Vagina (tissue), 2 donors: Measurements from ENCODE around the gene NCR2. TPM values are rescaled to one million over a fixed set of nuclear protein-coding genes. Genes with fewer than 3 reads are reported as not detected.

Source experiments
- DNase-seq, 2 donors: peaks; one replicate each; pipeline ENCODE4 v3.0.0-alpha.2; 2017; ENCODE audit errors: extremely low spot score in 2 of 2
- H3K27ac ChIP-seq: fragments of 200-600 bp; sonication (generic); one replicate; pipeline ENCODE4 v1.5.1; 2019
- H3K27me3 ChIP-seq: fragments of 200-600 bp; sonication (generic); one replicate; pipeline ENCODE4 v1.5.1; 2019
- H3K36me3 ChIP-seq, 2 donors: fragments of 200-600 bp; sonication (generic); one replicate each; pipeline ENCODE4 v1.5.1; 2017 to 2019
- H3K4me1 ChIP-seq: fragments of 200-600 bp; sonication (generic); one replicate; pipeline ENCODE4 v1.5.1; 2019
- H3K4me3 ChIP-seq, 2 donors: fragments of 200-600 bp; sonication (generic); 1 replicate in 1 of 2; 2 replicates in 1 of 2; pipeline ENCODE4 v1.5.1; 2016 to 2019
- H3K9me3 ChIP-seq: fragments of 200-600 bp; sonication (generic); one replicate; pipeline ENCODE4 v1.5.1; 2019
- CTCF ChIP-seq, 3 experiments: fragments of 450-650 bp in 2 of 3; fragments of 200-600 bp in 1 of 3; sonication (generic) in 1 of 3; IDR thresholded peaks; one replicate each; pipeline ENCODE4 v1.5.1; 2017 to 2019; ENCODE audit warnings: antibody characterized with exemption in 3 of 3, mild to moderate bottlenecking in 2 of 3, moderate library complexity in 2 of 3
- POLR2A ChIP-seq, 2 donors: fragments of 450-650 bp; IDR thresholded peaks; one replicate each; pipeline ENCODE4 v1.6.1; 2017; ENCODE audit warnings: antibody characterized with exemption in 2 of 2, mild to moderate bottlenecking in 2 of 2, moderate library complexity in 2 of 2
- POLR2AphosphoS5 ChIP-seq, 2 donors: sonication (generic); formaldehyde crosslinking; IDR thresholded peaks; one replicate each; pipeline ENCODE4 v1.9.0; 2017; ENCODE audit warnings: antibody characterized with exemption in 2 of 2, mild to moderate bottlenecking in 2 of 2, low read depth in 1 of 2; ENCODE audit not compliant: insufficient read depth in 1 of 2
- intact Hi-C: fragments of 100-400 bp; cut with DNase I; formaldehyde crosslinking; loops from one replicate; pipeline ENCODE4 v1.15.1; 2023
- small RNA-seq: library from RNA; depleted of rRNA; stranded (forward); fragments of <200 nt; gene quantifications from one replicate; pipeline ENCODE3, GENCODE V24; 2016
- total RNA-seq: library from RNA; depleted of rRNA; stranded (reverse); fragments of >200 nt; gene quantifications from one replicate; pipeline ENCODE4 v1.2.3, GENCODE V29; 2016

Gene NCR2
- total RNA-seq, 1 donor from 2014 or later = not detected

DNA sequence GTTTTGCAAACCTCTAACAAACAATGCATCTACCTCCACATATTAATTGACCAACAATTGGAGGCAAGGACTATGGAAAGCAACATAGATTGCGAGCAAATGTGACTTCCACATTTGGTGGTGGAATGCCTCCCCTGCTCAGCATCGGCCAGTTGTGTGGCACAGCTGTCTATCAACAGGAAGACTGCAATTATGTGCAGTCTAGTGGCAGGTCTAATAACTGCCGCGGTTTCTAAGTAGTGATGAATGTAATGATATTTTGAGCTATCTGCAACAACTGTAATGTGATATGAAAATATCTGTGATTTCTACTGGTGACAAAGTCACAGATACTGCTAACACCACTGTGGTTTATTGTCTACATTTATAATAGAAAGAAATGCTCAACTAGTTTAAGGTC lies 56.8 kb downstream of the NCR2 start:
- DNase-seq = no peak
- H3K27me3 ChIP-seq = no peaks in the 10 kb centered on the region
- H3K27ac ChIP-seq = no peak overlapping the region
- no peaks in the 10 kb centered on the region for H3K9me3 ChIP-seq
- TF ChIP-seq POLR2A (IDR thresholded peaks at IDR 0.05) (no peak), POLR2AphosphoS5 (IDR thresholded peaks at IDR 0.05; ENCODE audit: insufficient read depth in 1 of 2, low read depth in 1 of 2) (no peak), CTCF (IDR thresholded peaks at IDR 0.05) (no peak)
- intact Hi-C loops = no loop called here
- no peaks in the 10 kb centered on the region for H3K4me1 ChIP-seq
- no peak overlapping the region for H3K4me3 ChIP-seq
- H3K36me3 ChIP-seq = no peaks in the 10 kb centered on the region

DNA sequence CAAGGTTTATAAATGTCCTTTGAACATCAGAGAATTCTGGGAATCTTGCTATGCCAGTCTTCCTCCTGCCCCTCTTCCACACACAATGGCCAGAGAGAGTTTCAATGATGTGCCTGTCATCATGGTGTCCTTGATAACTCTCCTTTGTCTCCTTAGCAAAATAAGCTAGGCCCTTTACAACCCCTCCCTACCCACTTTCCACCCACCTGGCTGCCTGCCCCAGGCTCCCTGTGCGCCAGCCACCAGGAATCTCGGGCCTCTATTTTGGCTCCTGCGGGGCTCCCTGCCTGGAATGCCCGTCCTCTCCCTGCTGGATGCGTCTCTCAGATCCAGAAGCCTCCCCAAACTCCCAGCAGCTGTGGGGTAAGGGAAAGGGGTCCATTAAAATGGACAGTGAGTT lies 60.9 kb downstream of the NCR2 start:
- no peak for TF ChIP-seq POLR2A (IDR thresholded peaks at IDR 0.05)
- TF ChIP-seq POLR2AphosphoS5 (IDR thresholded peaks at IDR 0.05; ENCODE audit: insufficient read depth in 1 of 2, low read depth in 1 of 2) = no peak
- TF ChIP-seq CTCF (IDR thresholded peaks at IDR 0.05) = no peak
- H3K36me3 ChIP-seq = no peaks in the 10 kb centered on the region
- H3K27ac ChIP-seq = no peak overlapping the region
- no peaks in the 10 kb centered on the region for H3K9me3 ChIP-seq
- H3K4me3 ChIP-seq = no peak overlapping the region
- intact Hi-C loops = no loop called here
- H3K27me3 ChIP-seq = no peaks in the 10 kb centered on the region
- H3K4me1 ChIP-seq = no peaks in the 10 kb centered on the region
- no peak for DNase-seq

- H3K9me3 ChIP-seq = no peaks in the 10 kb centered on the region
- no peak overlapping the region for H3K4me3 ChIP-seq
- H3K4me1 ChIP-seq = no peaks in the 10 kb centered on the region
- intact Hi-C loops = no loop called here
- H3K27ac ChIP-seq = no peak overlapping the region
- no peaks in the 10 kb centered on the region for H3K36me3 ChIP-seq
- TF ChIP-seq CTCF (IDR thresholded peaks at IDR 0.05) = no peak
- no peak for TF ChIP-seq POLR2AphosphoS5 (IDR thresholded peaks at IDR 0.05; ENCODE audit: insufficient read depth in 1 of 2, low read depth in 1 of 2)
- no peak for DNase-seq
- no peaks in the 10 kb centered on the region for H3K27me3 ChIP-seq
These were observed 64.0 kb downstream of the NCR2 start for GRCh38 chr6:41399424-41399823.

Small RNA genes lying within 50 kb of the gene (small RNA-seq; reads per million reads assigned to genes)
- gene RNU6-643P = not detected

Other genes starting within 250 kb of the NCR2 start
- not detected for gene TREML1, start 181.3 kb upstream of the NCR2 start, total RNA-seq
- gene TREM2, start 172.5 kb upstream of the NCR2 start, total RNA-seq = 5.2 TPM
- gene TREML2, start 134.5 kb upstream of the NCR2 start, total RNA-seq = not detected
- gene TREML4, start 107.3 kb upstream of the NCR2 start, total RNA-seq = not detected
- gene TREM1, start 48.9 kb upstream of the NCR2 start, total RNA-seq = 0.98 TPM
- 7.4 TPM for gene FOXP4, start 210.8 kb downstream of the NCR2 start, total RNA-seq